ENCODE data around the gene HSPA13.
A peak's percentile ranks its signal among the peaks of the same experiment; 100 is the strongest.
"Not testable (repeated sequence)": the region's sequence is repeated elsewhere in the genome, so short reads cannot be mapped to it uniquely, and the experiment has no call there.

HSPA13 gene, protein sequence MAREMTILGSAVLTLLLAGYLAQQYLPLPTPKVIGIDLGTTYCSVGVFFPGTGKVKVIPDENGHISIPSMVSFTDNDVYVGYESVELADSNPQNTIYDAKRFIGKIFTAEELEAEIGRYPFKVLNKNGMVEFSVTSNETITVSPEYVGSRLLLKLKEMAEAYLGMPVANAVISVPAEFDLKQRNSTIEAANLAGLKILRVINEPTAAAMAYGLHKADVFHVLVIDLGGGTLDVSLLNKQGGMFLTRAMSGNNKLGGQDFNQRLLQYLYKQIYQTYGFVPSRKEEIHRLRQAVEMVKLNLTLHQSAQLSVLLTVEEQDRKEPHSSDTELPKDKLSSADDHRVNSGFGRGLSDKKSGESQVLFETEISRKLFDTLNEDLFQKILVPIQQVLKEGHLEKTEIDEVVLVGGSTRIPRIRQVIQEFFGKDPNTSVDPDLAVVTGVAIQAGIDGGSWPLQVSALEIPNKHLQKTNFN

DNA sequence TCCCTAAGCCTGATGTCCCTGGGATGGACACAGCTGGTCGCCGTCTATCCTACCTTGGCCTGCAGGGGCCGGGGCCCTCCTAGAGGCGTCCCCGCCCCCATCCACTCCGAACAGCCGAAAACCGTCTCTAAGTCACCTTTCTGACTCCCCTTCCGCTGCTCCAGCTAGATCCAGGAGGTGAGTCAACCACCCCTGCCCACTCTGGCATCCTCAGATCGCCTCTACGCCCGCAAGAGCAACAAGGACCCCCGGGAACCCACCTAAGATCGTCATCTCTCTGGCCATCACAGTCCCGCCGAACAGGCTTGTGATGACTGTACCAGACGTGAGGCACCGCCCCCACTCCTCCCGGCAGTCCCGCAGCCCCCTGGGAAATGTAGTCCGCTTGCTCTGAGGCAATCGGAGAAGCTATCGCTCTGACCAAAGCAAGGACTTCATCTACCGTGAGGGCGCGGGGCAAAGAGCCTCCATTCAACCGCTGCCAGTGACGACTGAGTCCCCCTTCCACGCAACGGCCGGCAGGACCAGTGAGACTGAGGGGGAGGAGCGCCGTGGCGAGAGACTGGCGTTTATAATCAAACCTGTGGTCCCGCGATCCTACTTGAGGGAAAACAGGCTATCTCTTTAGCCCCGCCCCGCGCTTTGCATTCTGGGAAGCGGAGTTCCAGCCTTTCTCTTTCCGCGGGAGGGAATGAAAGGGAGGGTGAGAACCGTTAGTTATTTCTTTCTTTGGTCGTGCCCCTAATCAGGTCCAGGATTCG is at the start of gene HSPA13:
HSPA13 (minus strand) TSS at position 312 of the 761 bp plus-strand sequence; CDS start at position 285, 27 bp downstream.
- DNase-seq = peak; percentile 100

DNA sequence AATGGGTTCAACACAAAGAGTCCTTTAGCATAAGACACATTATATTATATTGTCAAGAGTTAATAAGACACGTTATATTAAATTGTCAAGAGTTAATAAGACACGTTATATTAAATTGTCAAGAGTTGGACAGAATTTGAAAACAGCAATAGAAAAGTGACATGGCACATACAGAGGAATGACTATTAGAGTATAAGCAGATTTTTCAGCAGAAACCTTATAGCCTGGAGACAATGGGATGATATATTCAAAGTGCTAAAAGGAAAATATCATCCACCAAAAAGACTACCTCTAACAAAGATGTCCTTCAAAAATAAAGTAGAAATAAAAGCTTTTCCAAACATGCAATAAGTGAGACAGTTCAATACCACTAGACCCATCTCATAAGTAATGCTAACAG is 36.0 kb upstream of the HSPA13 start:
- no peak for DNase-seq

DNA sequence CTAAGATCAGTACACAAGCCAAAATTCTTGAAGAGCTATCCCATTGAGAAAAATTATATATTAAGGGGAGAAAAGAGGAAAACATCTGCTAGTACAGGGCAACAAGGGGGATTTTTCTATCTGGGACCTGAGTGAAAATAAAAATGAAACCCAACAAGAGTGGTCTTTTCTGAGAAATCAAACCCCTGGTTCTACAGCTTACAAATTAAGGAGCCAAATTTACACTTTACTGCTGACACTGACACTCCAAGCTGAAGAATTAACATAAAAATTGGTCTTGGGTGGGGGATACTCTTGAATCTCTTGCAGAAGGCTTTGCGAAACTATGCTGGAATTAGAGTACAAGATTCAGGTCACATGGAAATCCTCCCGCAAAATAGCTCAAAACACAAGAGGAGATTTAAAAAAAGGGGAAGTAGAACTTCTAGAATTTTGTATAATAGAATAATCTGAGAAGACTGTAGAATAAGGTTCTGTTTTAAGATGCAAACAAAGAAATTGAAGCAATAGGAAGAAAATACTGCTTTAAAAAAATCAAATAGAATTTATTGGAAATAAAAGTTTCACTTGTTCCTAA is 32.1 kb upstream of the HSPA13 start:
- DNase-seq = no peak

DNA sequence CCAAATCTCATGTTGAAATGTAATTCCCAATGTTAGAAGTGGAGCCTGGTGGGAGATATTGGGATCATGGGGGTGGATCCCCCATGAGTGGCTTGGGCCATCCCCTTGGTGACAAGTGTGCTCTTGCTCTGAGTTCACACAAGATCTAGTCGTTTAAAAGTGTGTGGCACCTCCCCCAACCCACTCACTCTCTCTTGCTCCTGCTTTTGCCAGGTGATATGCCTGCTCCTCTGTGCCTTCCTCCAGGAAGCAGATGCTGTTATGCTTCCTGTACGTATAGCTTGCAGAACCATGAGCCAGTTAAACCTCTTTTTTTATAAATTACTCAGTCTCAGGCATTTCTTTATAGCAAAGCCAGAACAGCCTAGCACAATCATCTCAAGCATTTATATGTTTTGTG is 23.0 kb upstream of the HSPA13 start:
- no peak for DNase-seq

DNA sequence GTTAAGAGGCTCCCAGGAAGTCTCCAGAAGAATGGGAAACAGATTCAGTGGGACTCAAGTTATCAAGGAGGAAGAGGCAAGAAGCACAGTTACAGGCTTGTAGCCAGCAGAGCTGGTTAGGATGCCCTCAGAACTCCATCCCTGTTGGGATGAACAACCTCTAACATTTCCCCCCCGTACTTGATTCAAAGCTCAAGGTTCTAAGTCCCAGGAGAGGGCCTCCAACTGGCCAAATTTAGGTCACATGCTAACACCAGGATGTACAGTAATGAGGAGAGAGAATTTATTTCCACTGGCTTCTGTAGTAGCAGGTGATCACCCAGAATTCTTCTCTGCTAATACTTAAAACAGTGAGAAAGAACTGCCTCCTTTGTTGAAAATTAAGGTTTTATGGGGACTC is 22.3 kb upstream of the HSPA13 start:
- no peak for DNase-seq

DNA sequence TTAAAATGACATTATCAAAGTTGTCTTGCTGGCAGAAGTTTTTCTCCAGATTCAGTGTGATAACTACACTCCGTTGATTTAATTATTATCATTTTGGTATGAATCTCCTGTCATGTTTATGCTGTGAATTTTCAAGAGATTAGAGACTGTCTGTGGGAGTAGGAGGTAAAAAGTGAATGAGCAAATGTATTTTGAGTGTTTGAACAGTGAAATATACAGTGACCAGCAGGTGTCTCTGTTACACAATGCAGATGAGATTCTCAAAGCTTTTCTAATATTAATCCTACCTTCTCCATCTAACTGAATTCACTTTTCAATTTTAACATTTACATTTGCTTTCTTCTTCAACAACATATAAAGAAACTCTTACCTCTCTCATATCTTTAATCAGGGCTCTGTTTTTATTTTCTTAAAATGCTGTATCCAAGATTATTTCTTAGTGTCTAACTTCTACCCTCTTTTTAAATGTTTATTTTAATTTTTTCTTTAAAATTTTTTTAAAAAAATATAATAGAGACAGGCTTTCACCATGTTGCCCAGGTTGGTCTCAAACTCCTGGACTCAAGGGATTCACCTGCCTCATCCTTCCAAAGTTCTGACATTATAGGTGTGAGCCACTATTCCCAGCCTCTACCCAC is 20.9 kb upstream of the HSPA13 start:
- peak; percentile 36 for DNase-seq

DNA sequence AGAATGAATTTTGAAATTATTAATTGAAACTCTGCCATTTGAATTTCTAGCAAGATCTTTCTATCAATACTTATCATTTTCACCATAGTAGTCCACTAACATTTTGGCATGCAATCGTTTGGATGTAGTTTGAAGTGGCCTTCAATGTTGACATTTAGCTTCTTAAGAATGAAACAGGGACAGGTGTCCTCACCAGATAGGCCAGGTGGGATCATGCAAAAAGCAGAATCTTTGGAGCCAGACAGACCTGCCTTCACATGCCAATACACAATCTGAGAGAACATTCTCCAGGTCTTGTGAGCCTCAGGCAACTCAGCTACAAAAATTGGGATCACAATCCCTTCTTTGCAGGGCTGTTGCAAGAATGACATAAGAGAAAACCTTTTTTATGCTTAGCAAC is 18.3 kb upstream of the HSPA13 start:
- DNase-seq = no peak

DNA sequence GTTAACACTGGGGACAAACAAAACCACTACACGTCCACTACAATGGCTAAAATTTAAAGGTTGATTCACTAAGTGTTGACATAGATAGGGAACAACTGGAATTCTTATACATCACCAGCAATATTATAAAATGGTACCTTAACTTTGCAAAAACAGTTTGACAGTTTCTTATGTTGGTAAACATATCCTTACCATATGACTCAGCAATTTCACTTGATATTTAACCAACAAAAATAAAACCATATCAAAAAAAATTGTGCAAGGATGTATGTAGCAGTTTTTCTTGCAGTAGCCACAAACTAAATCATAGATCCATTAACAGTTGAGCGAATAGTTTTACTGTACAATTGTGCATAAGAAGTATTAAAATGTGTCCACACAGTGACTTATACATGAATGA is 5.3 kb upstream of the HSPA13 start:
- no peak for DNase-seq

DNA sequence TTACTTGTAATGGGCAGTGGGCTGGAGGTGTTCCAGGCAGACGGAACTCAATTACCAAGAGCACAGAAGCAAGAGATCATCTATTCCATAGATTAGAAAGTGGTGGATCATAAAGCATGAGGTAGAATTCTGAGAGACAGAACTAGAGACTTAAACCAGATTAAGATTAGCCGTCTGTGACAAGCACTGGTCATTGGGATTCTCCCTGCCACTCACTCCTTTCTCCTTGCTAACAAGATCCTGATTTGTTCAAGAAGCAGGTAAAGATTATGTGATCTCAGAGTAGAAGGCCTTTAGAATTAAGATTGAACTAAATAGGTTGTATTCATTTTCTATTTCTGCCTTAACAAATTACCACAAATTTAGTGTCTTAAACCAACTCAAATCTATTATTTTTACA is 1.5 kb upstream of the HSPA13 start:
- no peak for DNase-seq

DNA sequence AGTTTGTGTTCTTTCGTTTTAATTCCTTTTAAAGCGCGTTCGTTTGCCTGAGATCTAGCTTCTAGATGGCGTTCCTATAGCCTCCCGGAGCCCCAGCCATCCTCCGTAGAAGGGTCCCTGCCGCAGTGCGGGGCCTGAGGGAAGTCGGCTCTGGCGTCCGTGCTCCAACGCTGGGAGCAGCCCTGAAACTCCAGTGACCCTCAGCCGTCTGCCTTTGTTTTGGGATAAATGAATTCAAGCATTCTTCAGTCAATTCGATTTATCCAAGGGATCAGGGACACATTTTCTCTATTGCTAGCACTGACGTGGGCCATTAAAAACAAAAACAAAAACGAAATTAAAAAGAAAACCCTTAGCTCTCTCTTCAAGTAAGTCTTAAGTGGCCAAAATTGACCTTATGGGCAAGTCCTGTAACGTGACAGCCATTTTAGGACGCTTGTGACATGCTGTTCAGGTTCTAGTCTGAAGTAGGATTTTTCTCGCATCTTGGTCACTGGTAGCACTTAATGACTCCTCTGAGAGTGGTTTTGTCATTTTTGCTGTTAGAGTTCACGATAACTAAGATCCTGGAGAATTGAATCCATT is 742 bp upstream of the HSPA13 start:
- no peak for DNase-seq

DNA sequence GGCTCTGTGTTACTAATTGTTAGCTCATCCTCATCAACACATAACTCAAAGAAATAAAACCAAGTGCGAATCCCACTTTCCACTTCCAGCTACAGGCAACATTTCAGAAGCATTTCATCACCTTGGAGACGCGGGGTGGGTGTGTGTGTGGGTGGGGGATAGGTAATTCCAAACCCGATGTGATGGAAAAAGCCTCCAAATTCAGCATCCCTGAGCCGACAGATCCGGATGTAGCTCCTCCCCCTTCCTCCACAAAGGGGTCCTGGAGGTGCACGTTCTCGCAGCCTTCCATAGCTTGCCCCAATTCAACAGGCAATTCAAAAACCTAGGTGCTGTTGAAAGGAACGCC is 486 bp downstream of the HSPA13 start:
- DNase-seq = peak; percentile 70

DNA sequence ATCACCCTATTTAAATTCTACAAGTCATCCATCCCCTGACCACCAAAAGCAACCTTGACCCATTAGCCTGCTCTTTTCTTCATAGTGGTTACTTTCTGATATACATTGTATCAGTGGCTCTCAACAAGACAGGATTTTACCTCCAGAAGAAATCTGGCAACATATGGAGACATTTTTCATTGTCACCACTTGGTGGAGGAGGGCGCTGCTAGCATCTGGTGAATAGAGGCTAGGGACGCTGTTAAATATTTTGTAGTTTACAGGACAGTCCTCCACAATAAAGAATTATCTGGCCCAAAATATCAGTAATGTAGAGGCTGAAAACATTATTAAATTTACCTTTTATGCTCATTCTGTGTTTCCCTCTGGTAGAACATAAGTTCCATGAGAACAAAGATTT is 6.1 kb downstream of the HSPA13 start:
- DNase-seq = peak; percentile 45

DNA sequence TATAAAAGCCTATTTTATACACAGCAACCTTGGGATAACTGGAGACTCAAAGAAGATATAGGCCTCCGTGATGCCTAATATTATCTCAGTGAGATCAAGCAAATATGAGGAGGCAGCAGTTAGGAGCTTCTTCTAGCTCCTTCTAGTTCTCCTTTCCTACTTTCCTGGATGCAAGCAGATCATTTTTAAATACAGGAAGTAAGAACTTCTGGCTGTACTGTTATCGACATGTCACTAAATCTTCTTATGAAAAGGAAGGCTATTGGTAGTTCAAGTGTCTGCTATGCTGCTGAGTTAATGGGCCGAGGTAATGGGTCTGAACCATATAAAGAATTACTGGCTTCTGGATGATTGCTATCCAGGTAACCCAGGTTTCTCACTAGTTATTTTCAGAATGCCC is 15.9 kb downstream of the HSPA13 start:
- DNase-seq = no peak

DNA sequence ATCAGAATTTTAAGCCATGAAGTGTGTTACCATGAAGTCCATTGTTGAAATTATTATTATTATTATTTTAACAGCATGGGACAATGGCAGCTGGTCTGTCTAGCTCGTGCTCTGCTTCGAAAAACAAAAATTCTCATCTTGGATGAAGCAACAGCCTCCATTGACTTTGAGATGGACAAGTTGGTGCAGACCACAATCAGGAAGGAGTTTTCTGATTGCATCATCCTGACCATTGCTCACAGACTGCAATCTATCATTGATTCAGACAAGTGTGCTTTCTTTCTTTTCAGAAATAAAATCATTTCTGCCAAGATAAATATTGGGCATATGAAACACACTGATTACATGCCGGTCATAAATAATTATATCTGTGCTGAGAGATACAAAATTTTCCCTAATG is 21.0 kb downstream of the HSPA13 start:
- DNase-seq = no peak

DNA sequence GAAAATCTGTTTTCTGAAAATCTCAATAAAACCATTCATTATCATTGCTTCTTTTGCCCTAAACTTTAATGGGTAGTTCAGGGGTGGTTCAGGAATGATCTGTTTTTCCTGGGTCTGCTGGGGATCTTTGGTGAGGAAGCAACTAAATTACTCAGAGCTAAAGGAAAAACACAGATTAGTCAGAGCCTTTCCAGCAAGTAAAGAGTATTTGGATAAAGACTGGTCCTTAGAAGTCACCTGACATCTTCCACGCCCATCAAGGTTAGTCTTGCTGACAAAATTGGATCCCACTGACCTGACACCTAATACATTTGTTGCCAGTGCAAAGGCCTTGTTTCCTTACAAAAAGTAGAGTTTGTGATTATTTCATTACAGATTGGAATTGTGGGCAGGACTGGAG is 24.2 kb downstream of the HSPA13 start:
- no peak for DNase-seq

DNA sequence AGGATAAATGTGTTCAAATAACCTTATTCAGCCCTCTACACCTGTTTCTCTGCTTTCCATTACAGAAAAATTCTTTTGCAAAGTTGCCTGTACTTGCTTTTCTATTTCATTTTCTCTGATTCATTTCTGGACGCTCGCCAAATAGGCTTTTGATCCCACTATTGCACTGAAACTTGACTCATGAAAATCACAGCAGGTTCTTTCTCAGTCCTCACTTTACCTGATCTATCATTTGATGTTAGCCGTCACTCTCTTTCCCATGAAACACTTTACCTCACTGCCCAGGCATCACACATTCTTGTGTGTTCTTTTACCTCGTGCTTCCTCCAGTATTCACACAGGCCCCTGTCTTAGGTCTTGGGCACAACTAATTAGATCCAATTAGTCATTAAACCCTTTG is 26.2 kb downstream of the HSPA13 start:
- no peak for DNase-seq

DNA sequence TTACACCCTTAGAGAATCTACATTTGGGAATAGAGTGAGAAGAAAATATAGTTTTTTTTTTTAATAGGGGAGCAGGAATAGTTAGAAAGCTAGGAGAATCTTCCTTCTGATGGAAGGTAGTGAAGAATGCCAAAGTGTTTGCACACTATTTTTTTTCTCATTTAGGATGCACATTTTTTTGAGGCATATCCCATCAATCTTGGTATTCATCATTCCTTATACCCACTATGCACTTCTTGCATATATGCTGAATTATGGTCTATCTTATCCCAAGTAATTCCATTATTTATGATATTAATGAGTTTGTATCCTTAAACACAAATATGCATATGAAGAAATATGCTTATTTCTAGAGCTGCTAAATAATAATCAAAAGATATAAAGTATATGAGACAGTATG is 28.4 kb downstream of the HSPA13 start:
- no peak for DNase-seq

DNA sequence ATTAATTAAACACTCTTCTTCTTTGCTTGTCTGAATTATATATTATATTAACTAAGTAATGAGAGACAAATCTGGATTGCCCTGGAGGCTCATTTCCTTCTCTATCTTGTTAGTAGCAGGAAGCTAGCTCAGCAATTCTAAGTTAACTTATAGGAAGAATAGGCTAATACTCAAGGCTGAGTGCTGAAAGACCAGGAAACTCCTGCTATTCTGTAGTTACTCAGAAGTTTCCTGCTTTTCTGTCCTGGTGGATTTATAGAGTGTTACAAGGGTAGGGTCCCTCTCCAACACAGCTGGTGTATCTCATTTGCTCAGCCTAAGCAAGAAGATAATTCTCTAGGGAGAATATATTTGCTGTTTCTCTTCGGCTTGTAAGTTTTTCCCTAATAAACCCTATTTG is 29.2 kb downstream of the HSPA13 start:
- DNase-seq = no peak

DNA sequence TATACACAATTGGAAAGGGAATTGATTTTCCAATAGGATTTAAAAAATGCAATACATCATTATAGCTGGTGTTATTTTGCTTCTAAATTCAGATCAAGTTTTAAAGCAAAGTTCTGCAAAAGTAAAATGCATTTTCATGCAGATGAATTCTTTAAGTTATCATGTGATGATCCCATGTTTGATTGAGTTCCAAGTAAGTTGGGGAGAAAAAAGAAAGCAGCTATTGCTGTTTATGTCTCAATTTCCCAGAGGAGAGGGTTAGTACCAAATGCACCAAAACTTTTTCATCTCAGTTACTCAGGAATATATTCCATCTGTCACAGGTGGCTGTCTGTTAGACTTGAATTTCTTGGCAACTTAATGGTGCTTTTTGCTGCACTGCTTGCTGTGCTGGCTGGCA is 29.7 kb downstream of the HSPA13 start:
- DNase-seq = no peak

DNA sequence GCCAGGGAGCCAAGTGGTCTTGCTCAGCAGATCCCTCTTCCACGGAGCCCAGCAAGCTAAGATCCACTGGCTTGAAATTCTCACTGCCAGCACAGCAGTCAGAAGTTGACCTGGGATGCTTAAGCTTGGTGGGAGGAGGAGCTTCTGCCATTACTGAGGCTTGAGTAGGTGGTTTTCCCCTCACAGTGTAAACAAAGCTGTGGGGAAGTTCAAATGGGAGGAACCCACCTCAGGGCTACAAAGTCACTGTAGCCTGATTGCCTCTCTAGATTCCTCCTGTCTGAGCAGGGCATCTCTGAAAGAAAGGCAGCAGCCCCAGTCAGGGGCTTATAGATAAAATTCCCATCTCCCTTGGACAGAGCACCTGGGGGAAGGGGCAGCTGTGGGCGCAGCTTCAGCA is 55.6 kb downstream of the HSPA13 start:
- not testable (repeated sequence) for DNase-seq

DNA sequence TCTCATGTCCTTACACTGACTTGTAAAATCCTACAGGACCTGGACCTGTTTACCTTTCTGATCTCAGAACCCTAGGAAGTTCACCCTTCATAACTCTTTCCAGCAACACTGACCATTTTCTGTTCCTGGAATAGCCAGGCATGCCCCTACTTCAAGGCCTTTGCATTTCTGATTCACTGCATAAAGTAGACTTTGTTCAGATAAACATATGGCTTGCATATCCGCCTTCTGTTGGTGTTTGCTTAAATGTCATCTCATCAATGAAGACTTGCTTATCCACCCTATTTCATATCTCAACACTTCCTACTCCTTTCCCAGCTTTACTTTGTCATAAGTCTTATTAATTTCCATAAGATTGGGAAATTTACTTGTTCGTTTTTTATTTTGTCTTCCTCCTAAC is 57.4 kb downstream of the HSPA13 start:
- DNase-seq = no peak
